Coronary artery (tissue), 2 donors: ENCODE data around the gene GATAD2B.

Source experiments
- DNase-seq: peaks from one replicate; pipeline ENCODE4 v3.0.0-alpha.2; 2017; ENCODE audit warnings: low spot score
- H3K27ac ChIP-seq, 2 donors: fragments of 200-600 bp; sonication (generic); one replicate each; pipeline ENCODE4 v1.5.1; 2016 to 2019
- H3K4me3 ChIP-seq: fragments of 200-600 bp; sonication (generic); 2 replicates; pipeline ENCODE4 v1.5.1; 2016; ENCODE audit warnings: mild to moderate bottlenecking, moderate library complexity
- CTCF ChIP-seq: fragments of 200-600 bp; sonication (generic); IDR thresholded peaks from one replicate; pipeline ENCODE4 v1.5.1; 2019; ENCODE audit warnings: antibody characterized with exemption

The GATAD2B gene

GRCh38 chr1:153763365-153764225 is 159.2 kb downstream of the GATAD2B start:
- peak overlapping the region in 1 of 2 donors; percentile 47 for H3K27ac ChIP-seq
- no peak for DNase-seq
- TF ChIP-seq CTCF, result no peak
- no peak overlapping the region for H3K4me3 ChIP-seq

- no peak overlapping the region for H3K27ac ChIP-seq
- H3K4me3 ChIP-seq, result no peak overlapping the region
- no peak for TF ChIP-seq CTCF
- no peak for DNase-seq
These were observed 162.3 kb downstream of the GATAD2B start for GRCh38 chr1:153760440-153760839.
